Vagina (tissue), 2 donors: ENCODE measurements around the gene CUX1.

Source experiments
- POLR2A ChIP-seq, 2 donors: fragments of 450-650 bp; IDR thresholded peaks; one replicate each; pipeline ENCODE4 v1.6.1; 2017; ENCODE audit warnings: antibody characterized with exemption in 2 of 2, mild to moderate bottlenecking in 2 of 2, moderate library complexity in 2 of 2
- POLR2AphosphoS5 ChIP-seq, 2 donors: sonication (generic); formaldehyde crosslinking; IDR thresholded peaks; one replicate each; pipeline ENCODE4 v1.9.0; 2017; ENCODE audit warnings: antibody characterized with exemption in 2 of 2, mild to moderate bottlenecking in 2 of 2, low read depth in 1 of 2; ENCODE audit not compliant: insufficient read depth in 1 of 2
- TF ChIP-seq, protein P1 (sequence below), 3 experiments: fragments of 450-650 bp in 2 of 3; fragments of 200-600 bp in 1 of 3; sonication (generic) in 1 of 3; IDR thresholded peaks; one replicate each; pipeline ENCODE4 v1.5.1; 2017 to 2019; ENCODE audit warnings: antibody characterized with exemption in 3 of 3, mild to moderate bottlenecking in 2 of 3, moderate library complexity in 2 of 3

DNA sequence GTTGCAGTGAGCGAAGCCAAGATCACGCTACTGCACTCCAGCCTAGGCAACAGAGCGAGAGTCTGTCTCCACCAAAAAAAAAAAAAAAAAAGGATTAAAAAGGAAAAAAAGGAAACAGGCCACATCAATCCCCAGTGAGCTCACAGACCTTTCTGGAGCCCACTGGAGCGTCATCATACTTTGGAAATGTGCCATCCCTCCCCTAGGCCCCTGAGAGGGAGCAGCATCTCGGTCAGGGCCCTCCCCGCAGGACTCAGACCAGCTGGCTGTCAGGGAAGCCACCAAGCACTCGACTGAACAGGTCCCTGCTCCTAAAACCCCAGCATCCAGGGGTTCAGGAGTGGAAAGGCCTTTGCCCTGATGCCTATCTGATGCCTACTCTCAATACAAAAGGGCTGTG is 371.3 kb downstream of the CUX1 start:
- TF ChIP-seq, protein P1, sequence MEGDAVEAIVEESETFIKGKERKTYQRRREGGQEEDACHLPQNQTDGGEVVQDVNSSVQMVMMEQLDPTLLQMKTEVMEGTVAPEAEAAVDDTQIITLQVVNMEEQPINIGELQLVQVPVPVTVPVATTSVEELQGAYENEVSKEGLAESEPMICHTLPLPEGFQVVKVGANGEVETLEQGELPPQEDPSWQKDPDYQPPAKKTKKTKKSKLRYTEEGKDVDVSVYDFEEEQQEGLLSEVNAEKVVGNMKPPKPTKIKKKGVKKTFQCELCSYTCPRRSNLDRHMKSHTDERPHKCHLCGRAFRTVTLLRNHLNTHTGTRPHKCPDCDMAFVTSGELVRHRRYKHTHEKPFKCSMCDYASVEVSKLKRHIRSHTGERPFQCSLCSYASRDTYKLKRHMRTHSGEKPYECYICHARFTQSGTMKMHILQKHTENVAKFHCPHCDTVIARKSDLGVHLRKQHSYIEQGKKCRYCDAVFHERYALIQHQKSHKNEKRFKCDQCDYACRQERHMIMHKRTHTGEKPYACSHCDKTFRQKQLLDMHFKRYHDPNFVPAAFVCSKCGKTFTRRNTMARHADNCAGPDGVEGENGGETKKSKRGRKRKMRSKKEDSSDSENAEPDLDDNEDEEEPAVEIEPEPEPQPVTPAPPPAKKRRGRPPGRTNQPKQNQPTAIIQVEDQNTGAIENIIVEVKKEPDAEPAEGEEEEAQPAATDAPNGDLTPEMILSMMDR (IDR thresholded peaks at IDR 0.05): no peak
- TF ChIP-seq POLR2A (IDR thresholded peaks at IDR 0.05): no peak
- no peak for TF ChIP-seq POLR2AphosphoS5 (IDR thresholded peaks at IDR 0.05; ENCODE audit: insufficient read depth in 1 of 2, low read depth in 1 of 2)
